HG02840 (cell line): Measurements from ENCODE around the gene RAB41.
"Not testable (repeated sequence)": the region's sequence is repeated elsewhere in the genome, so short reads cannot be mapped to it uniquely, and the experiment has no call there.

Experiments used
- ATAC-seq: cut with Tn5 transposase; IDR thresholded peaks from one replicate; pipeline ENCODE4 v1.9.1; 2021; ENCODE audit warnings: mild to moderate bottlenecking, moderate library complexity, moderate number of reproducible peaks; ENCODE audit not compliant: unreplicated experiment, low FRiP score

The RAB41 gene

GRCh38 chrX:70281951-70282350 is at the start of gene RAB41:
Gene RAB41, plus strand, starts transcription at chrX:70282172. Its CDS starts 46 bp downstream, at chrX:70282218.
- ATAC-seq = no peak

GRCh38 chrX:70234355-70234754 is 47.6 kb upstream of the RAB41 start, which contains the start of gene AWAT1:
Gene AWAT1, plus strand, starts transcription at chrX:70234655. Its CDS starts 41 bp downstream, at chrX:70234696.
- ATAC-seq = no peak

- ATAC-seq = no peak
These were observed 41.2 kb upstream of the RAB41 start for GRCh38 chrX:70240751-70241150.

GRCh38 chrX:70241501-70241900 is 40.5 kb upstream of the RAB41 start:
- ATAC-seq = no peak

- ATAC-seq = not testable (repeated sequence)
These were observed 38.4 kb upstream of the RAB41 start for GRCh38 chrX:70243601-70244000.

- ATAC-seq = no peak
These were observed 37.1 kb upstream of the RAB41 start for GRCh38 chrX:70244881-70245280.

- ATAC-seq = no peak
These were observed 34.7 kb upstream of the RAB41 start for GRCh38 chrX:70247252-70247651.

GRCh38 chrX:70252491-70252890 is 29.5 kb upstream of the RAB41 start:
- no peak for ATAC-seq

GRCh38 chrX:70253377-70254062 is 28.5 kb upstream of the RAB41 start:
- no peak for ATAC-seq

- ATAC-seq = no peak
These were observed 27.9 kb upstream of the RAB41 start for GRCh38 chrX:70254063-70254400.

GRCh38 chrX:70254909-70255308 is 27.1 kb upstream of the RAB41 start:
- ATAC-seq = no peak

- ATAC-seq = no peak
These were observed 26.5 kb upstream of the RAB41 start for GRCh38 chrX:70255452-70255851.

- no peak for ATAC-seq
These were observed 24.3 kb upstream of the RAB41 start for GRCh38 chrX:70257423-70258288.

- no peak for ATAC-seq
These were observed 21.9 kb upstream of the RAB41 start, which contains the start of gene P2RY4 for GRCh38 chrX:70260104-70260503. Gene P2RY4, minus strand, starts transcription at chrX:70260204. Its CDS starts 580 bp downstream, at chrX:70259624.

GRCh38 chrX:70262952-70263567 is 18.9 kb upstream of the RAB41 start:
- no peak for ATAC-seq

- ATAC-seq = no peak
These were observed 17.2 kb upstream of the RAB41 start for GRCh38 chrX:70264784-70265183.

GRCh38 chrX:70268034-70268433 is 13.9 kb upstream of the RAB41 start, which contains the start of gene ARR3:
Gene ARR3, plus strand, starts transcription at chrX:70268334. Its CDS starts 1,052 bp downstream, at chrX:70269386.
- no peak for ATAC-seq

- not testable (repeated sequence) for ATAC-seq
These were observed 7.9 kb upstream of the RAB41 start for GRCh38 chrX:70274029-70274428.

GRCh38 chrX:70279081-70279480 is 2.9 kb upstream of the RAB41 start:
- ATAC-seq = no peak

- no peak for ATAC-seq
These were observed 1.4 kb upstream of the RAB41 start for GRCh38 chrX:70280573-70280972.

GRCh38 chrX:70289168-70289792 is 7.3 kb downstream of the RAB41 start:
- ATAC-seq = peak; percentile 8
